ENCODE measurements around the gene COL8A1. TPM values are rescaled to one million over a fixed set of nuclear protein-coding genes. Genes with fewer than 3 reads are reported as not detected.

The COL8A1 gene
- total and polyA plus RNA-seq, 5 donors from 2014 or later, result not detected

GRCh38 chr3:99711351-99711750 lies 73.0 kb downstream of the COL8A1 start:
- no peaks in the 10 kb centered on the region for H3K4me1 Mint-ChIP-seq
- Histone ChIP-seq H3K9me3 (ENCODE audit: control insufficient read depth in 2 of 2, low read length in 2 of 2) (no peaks in the 10 kb centered on the region), H3K27ac (ENCODE audit: insufficient read depth, low read length, poor library complexity, severe bottlenecking) (no peak overlapping the region), H3K36me3 (ENCODE audit: control insufficient read depth, insufficient read depth, low read length) (no peaks in the 10 kb centered on the region), H3K4me3 (ENCODE audit: low read depth, low read length) (no peak overlapping the region), H3K4me1 (ENCODE audit: control insufficient read depth, insufficient read depth, low read length, poor library complexity, severe bottlenecking) (no peaks in the 10 kb centered on the region), H3K27me3 (ENCODE audit: control insufficient read depth, insufficient read depth, low read length) (no peaks in the 10 kb centered on the region)
- no peak overlapping the region for H3K27ac Mint-ChIP-seq
- H3K27me3 Mint-ChIP-seq, result no peaks in the 10 kb centered on the region
- no peaks in the 10 kb centered on the region for H3K36me3 Mint-ChIP-seq
- H3K4me3 Mint-ChIP-seq, result no peak overlapping the region
- DNase-seq, result no peak
- H3K9me3 Mint-ChIP-seq, result peaks cover 0 to 1% (median 0%) of the 10 kb centered on the region in 7 donors
- no peak for ATAC-seq (ENCODE audit: low read depth in 2 of 2)

GRCh38 chr3:99712291-99712954 lies 74.0 kb downstream of the COL8A1 start:
- no peaks in the 10 kb centered on the region for H3K4me1 ChIP-seq (ENCODE audit: control insufficient read depth, insufficient read depth, low read length, poor library complexity, severe bottlenecking)
- H3K9me3 Mint-ChIP-seq, result peaks cover 0 to 1% (median 0%) of the 10 kb centered on the region in 7 donors
- H3K4me3 ChIP-seq (ENCODE audit: low read depth, low read length), result no peak overlapping the region
- no peak for ATAC-seq (ENCODE audit: low read depth in 2 of 2)
- no peaks in the 10 kb centered on the region for H3K27me3 Mint-ChIP-seq
- peaks cover 2% of the 10 kb centered on the region for H3K27me3 ChIP-seq (ENCODE audit: control insufficient read depth, insufficient read depth, low read length)
- no peaks in the 10 kb centered on the region for H3K36me3 ChIP-seq (ENCODE audit: control insufficient read depth, insufficient read depth, low read length)
- H3K27ac Mint-ChIP-seq, result no peak overlapping the region
- no peaks in the 10 kb centered on the region for H3K9me3 ChIP-seq (ENCODE audit: control insufficient read depth in 2 of 2, low read length in 2 of 2)
- H3K4me1 Mint-ChIP-seq, result no peaks in the 10 kb centered on the region
- DNase-seq, result no peak
- H3K36me3 Mint-ChIP-seq, result no peaks in the 10 kb centered on the region
- no peak overlapping the region for H3K27ac ChIP-seq (ENCODE audit: insufficient read depth, low read length, poor library complexity, severe bottlenecking)
- no peak overlapping the region for H3K4me3 Mint-ChIP-seq

- ATAC-seq (ENCODE audit: low read depth in 2 of 2) (no peak), DNase-seq (no peak)
- Histone ChIP-seq H3K36me3 (ENCODE audit: control insufficient read depth, insufficient read depth, low read length) (no peaks in the 10 kb centered on the region), H3K4me1 (ENCODE audit: control insufficient read depth, insufficient read depth, low read length, poor library complexity, severe bottlenecking) (no peaks in the 10 kb centered on the region), H3K4me3 (ENCODE audit: low read depth, low read length) (no peak overlapping the region), H3K27me3 (ENCODE audit: control insufficient read depth, insufficient read depth, low read length) (peaks cover 2% of the 10 kb centered on the region), H3K9me3 (ENCODE audit: control insufficient read depth in 2 of 2, low read length in 2 of 2) (no peaks in the 10 kb centered on the region), H3K27ac (ENCODE audit: insufficient read depth, low read length, poor library complexity, severe bottlenecking) (no peak overlapping the region)
- H3K27me3 Mint-ChIP-seq, result peaks cover 6% of the 10 kb centered on the region
- peaks cover 0 to 1% (median 0%) of the 10 kb centered on the region in 7 donors for H3K9me3 Mint-ChIP-seq
- no peak overlapping the region for H3K4me3 Mint-ChIP-seq
- H3K4me1 Mint-ChIP-seq, result no peaks in the 10 kb centered on the region
- no peak overlapping the region for H3K27ac Mint-ChIP-seq
- no peaks in the 10 kb centered on the region for H3K36me3 Mint-ChIP-seq
These were observed 75.0 kb downstream of the COL8A1 start for GRCh38 chr3:99713440-99713839.

DNA sequence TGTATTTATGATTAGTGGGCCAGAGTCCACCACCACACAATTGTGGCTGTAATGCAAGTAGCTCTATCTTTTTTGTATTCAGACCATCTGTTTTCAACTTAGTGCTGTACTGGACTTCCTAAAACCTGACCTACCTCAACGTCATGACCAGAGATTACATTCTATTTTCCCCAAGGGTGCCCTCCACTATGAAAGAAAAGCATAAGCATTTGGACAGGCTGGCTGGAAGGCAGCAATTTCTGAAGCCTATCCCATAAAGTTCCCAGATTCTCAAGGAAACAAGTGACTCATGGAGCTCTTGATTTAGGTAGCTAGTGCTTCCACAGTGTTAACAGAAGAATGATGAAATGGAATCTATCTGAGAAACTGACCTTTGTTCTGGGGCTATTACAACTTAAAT lies 75.8 kb downstream of the COL8A1 start:
- H3K4me1 Mint-ChIP-seq, result no peaks in the 10 kb centered on the region
- H3K36me3 ChIP-seq (ENCODE audit: control insufficient read depth, insufficient read depth, low read length), result no peaks in the 10 kb centered on the region
- H3K27me3 Mint-ChIP-seq, result peaks cover 6% of the 10 kb centered on the region
- no peak overlapping the region for H3K27ac Mint-ChIP-seq
- H3K27me3 ChIP-seq (ENCODE audit: control insufficient read depth, insufficient read depth, low read length), result peaks cover 2% of the 10 kb centered on the region
- no peaks in the 10 kb centered on the region for H3K36me3 Mint-ChIP-seq
- no peak overlapping the region for H3K27ac ChIP-seq (ENCODE audit: insufficient read depth, low read length, poor library complexity, severe bottlenecking)
- H3K4me3 ChIP-seq (ENCODE audit: low read depth, low read length), result no peak overlapping the region
- H3K4me3 Mint-ChIP-seq, result no peak overlapping the region
- no peaks in the 10 kb centered on the region for H3K9me3 ChIP-seq (ENCODE audit: control insufficient read depth in 2 of 2, low read length in 2 of 2)
- DNase-seq (no peak), ATAC-seq (ENCODE audit: low read depth in 2 of 2) (no peak)
- no peaks in the 10 kb centered on the region for H3K4me1 ChIP-seq (ENCODE audit: control insufficient read depth, insufficient read depth, low read length, poor library complexity, severe bottlenecking)
- peaks cover 0 to 1% (median 0%) of the 10 kb centered on the region in 7 donors for H3K9me3 Mint-ChIP-seq

- no peaks in the 10 kb centered on the region for H3K4me1 ChIP-seq (ENCODE audit: control insufficient read depth, insufficient read depth, low read length, poor library complexity, severe bottlenecking)
- no peaks in the 10 kb centered on the region for H3K9me3 ChIP-seq (ENCODE audit: control insufficient read depth in 2 of 2, low read length in 2 of 2)
- no peaks in the 10 kb centered on the region for H3K36me3 ChIP-seq (ENCODE audit: control insufficient read depth, insufficient read depth, low read length)
- H3K4me3 Mint-ChIP-seq, result no peak overlapping the region
- H3K9me3 Mint-ChIP-seq, result peaks cover 0 to 1% (median 0%) of the 10 kb centered on the region in 7 donors
- no peak overlapping the region for H3K27ac Mint-ChIP-seq
- H3K4me1 Mint-ChIP-seq, result no peaks in the 10 kb centered on the region
- peaks cover 2% of the 10 kb centered on the region for H3K27me3 ChIP-seq (ENCODE audit: control insufficient read depth, insufficient read depth, low read length)
- ATAC-seq (ENCODE audit: low read depth in 2 of 2), result no peak
- no peak for DNase-seq
- no peak overlapping the region for H3K4me3 ChIP-seq (ENCODE audit: low read depth, low read length)
- H3K27me3 Mint-ChIP-seq, result peaks cover 6% of the 10 kb centered on the region
- H3K27ac ChIP-seq (ENCODE audit: insufficient read depth, low read length, poor library complexity, severe bottlenecking), result no peak overlapping the region
- no peaks in the 10 kb centered on the region for H3K36me3 Mint-ChIP-seq
These were observed 76.2 kb downstream of the COL8A1 start for GRCh38 chr3:99714575-99714974.

GRCh38 chr3:99716463-99716995 lies 78.1 kb downstream of the COL8A1 start:
- H3K4me3 ChIP-seq (ENCODE audit: low read depth, low read length), result no peak overlapping the region
- no peaks in the 10 kb centered on the region for H3K36me3 ChIP-seq (ENCODE audit: control insufficient read depth, insufficient read depth, low read length)
- Mint-ChIP-seq H3K36me3 (no peaks in the 10 kb centered on the region), H3K4me3 (no peak overlapping the region), H3K27ac (no peak overlapping the region), H3K4me1 (no peaks in the 10 kb centered on the region), H3K9me3 (peaks cover 0 to 3% (median 0%) of the 10 kb centered on the region in 7 donors), H3K27me3 (peaks cover 6% of the 10 kb centered on the region)
- no peak for ATAC-seq (ENCODE audit: low read depth in 2 of 2)
- DNase-seq, result no peak
- no peaks in the 10 kb centered on the region for H3K4me1 ChIP-seq (ENCODE audit: control insufficient read depth, insufficient read depth, low read length, poor library complexity, severe bottlenecking)
- no peaks in the 10 kb centered on the region for H3K9me3 ChIP-seq (ENCODE audit: control insufficient read depth in 2 of 2, low read length in 2 of 2)
- H3K27me3 ChIP-seq (ENCODE audit: control insufficient read depth, insufficient read depth, low read length), result peaks cover 2% of the 10 kb centered on the region
- no peak overlapping the region for H3K27ac ChIP-seq (ENCODE audit: insufficient read depth, low read length, poor library complexity, severe bottlenecking)

DNA sequence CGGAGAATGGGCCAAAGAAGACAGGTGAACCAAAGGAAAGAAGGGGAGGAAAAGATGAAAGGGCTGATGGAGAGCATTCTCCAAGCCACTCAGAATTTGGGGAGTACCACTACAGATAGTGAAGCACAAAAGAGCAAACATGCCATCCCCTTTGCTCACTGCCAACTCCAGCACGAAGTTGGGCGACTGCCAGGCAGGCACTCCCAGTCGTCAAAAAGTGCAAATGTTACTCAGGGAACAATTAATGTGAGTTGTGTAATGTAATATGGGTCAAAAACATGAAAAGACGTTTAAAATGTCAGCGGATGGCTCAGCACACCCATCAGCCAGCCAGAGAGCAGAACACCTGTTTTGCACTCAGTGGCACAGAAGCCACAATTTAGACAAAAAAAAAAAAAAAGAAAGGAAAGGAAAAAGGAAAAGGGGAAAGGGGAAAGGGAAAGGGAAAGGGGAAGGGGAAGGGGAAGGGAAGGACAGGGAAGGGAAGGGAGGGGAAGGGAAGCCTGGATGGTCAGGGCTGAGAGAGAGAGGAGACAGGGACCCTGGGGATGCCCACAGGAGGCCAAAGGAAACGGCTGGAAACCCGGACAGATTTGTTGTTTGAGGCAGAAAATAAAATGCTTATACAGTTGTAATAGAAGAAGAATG lies 82.7 kb downstream of the COL8A1 start:
- Histone ChIP-seq H3K27ac (ENCODE audit: insufficient read depth, low read length, poor library complexity, severe bottlenecking) (no peak overlapping the region), H3K9me3 (ENCODE audit: control insufficient read depth in 2 of 2, low read length in 2 of 2) (no peaks in the 10 kb centered on the region), H3K4me1 (ENCODE audit: control insufficient read depth, insufficient read depth, low read length, poor library complexity, severe bottlenecking) (no peaks in the 10 kb centered on the region), H3K4me3 (ENCODE audit: low read depth, low read length) (no peak overlapping the region), H3K27me3 (ENCODE audit: control insufficient read depth, insufficient read depth, low read length) (peaks cover 2% of the 10 kb centered on the region), H3K36me3 (ENCODE audit: control insufficient read depth, insufficient read depth, low read length) (no peaks in the 10 kb centered on the region)
- Mint-ChIP-seq H3K27me3 (peaks cover 6% of the 10 kb centered on the region), H3K27ac (no peak overlapping the region), H3K4me3 (no peak overlapping the region), H3K9me3 (peaks cover 0 to 3% (median 0%) of the 10 kb centered on the region in 7 donors), H3K36me3 (no peaks in the 10 kb centered on the region), H3K4me1 (no peaks in the 10 kb centered on the region)
- no peak for ATAC-seq (ENCODE audit: low read depth in 2 of 2)
- DNase-seq, result no peak

DNA sequence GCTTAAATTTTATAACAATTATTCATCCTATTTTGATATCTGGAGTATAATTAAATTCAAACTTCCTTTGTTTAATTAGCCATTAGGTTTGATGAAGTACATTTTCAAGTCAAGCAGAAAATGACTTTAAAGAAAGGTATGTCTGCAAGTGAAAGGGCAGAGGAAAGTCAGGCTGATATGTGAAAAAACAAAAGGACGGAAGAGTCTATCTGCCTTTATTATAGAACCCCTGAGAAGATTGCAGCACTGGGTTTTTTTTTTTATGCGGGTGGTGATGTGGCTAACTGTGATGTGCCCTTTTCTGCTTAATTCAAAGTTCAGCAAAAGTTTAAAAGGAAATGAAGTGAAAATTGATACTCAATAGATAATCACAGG lies 83.2 kb downstream of the COL8A1 start:
- H3K36me3 Mint-ChIP-seq, result no peaks in the 10 kb centered on the region
- H3K4me1 ChIP-seq (ENCODE audit: control insufficient read depth, insufficient read depth, low read length, poor library complexity, severe bottlenecking), result no peaks in the 10 kb centered on the region
- no peak overlapping the region for H3K4me3 Mint-ChIP-seq
- H3K4me1 Mint-ChIP-seq, result no peaks in the 10 kb centered on the region
- H3K9me3 Mint-ChIP-seq, result peaks cover 0 to 3% (median 0%) of the 10 kb centered on the region in 7 donors
- no peak overlapping the region for H3K27ac Mint-ChIP-seq
- H3K27me3 ChIP-seq (ENCODE audit: control insufficient read depth, insufficient read depth, low read length), result no peaks in the 10 kb centered on the region
- ATAC-seq (ENCODE audit: low read depth in 2 of 2), result no peak
- H3K27me3 Mint-ChIP-seq, result peaks cover 6% of the 10 kb centered on the region
- no peak overlapping the region for H3K4me3 ChIP-seq (ENCODE audit: low read depth, low read length)
- no peaks in the 10 kb centered on the region for H3K9me3 ChIP-seq (ENCODE audit: control insufficient read depth in 2 of 2, low read length in 2 of 2)
- no peak for DNase-seq
- H3K36me3 ChIP-seq (ENCODE audit: control insufficient read depth, insufficient read depth, low read length), result no peaks in the 10 kb centered on the region
- no peak overlapping the region for H3K27ac ChIP-seq (ENCODE audit: insufficient read depth, low read length, poor library complexity, severe bottlenecking)

Measured in CD4-positive, CD25-positive, alpha-beta regulatory T cell (primary cell).